ENCODE measurements around the gene ANKFN1.

DNA sequence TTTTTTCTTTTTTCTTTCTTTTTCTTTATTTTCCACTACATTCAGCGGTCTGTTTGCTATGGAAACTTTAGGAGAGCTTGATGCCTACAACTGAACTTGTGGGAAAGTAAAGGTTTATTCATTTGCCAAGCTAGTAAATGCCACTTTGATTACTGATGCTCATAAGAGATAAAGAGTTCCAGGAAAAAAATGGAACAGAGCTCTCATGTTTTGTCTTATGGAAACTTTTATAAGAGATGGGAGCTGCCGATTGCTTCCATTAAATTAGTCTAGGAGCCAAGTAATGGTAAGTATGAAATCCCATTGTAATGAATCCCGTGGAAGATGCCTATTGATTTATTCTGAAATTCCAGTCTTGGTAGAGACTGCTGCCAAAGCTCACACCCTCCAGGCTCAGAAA is 7.1 kb downstream of the ANKFN1 start:
- TF ChIP-seq CHD4 (IDR thresholded peaks at IDR 0.05) (no peak), POLR2A (IDR thresholded peaks at IDR 0.05; ENCODE audit: low read depth, low read length) (no peak), CHD2 (IDR thresholded peaks at IDR 0.05; ENCODE audit: borderline replicate concordance, low read depth, low read length) (no peak), EGR1 (IDR thresholded peaks at IDR 0.05; ENCODE audit: borderline replicate concordance in 1 of 2, low read depth in 2 of 2, low read length in 2 of 2) (no peak), SMC3 (IDR thresholded peaks at IDR 0.05; ENCODE audit: borderline replicate concordance, low read length) (no peak), NRF1 (conservative IDR thresholded peaks at IDR 0.05; ENCODE audit: low read depth, low read length) (no peak), TAF1 (IDR thresholded peaks at IDR 0.05; ENCODE audit: borderline replicate concordance, low read depth, low read length) (no peak), POLR2AphosphoS5 (IDR thresholded peaks at IDR 0.05; ENCODE audit: low read length) (no peak)
- TF ChIP-seq, protein P1, sequence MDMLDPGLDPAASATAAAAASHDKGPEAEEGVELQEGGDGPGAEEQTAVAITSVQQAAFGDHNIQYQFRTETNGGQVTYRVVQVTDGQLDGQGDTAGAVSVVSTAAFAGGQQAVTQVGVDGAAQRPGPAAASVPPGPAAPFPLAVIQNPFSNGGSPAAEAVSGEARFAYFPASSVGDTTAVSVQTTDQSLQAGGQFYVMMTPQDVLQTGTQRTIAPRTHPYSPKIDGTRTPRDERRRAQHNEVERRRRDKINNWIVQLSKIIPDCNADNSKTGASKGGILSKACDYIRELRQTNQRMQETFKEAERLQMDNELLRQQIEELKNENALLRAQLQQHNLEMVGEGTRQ (IDR thresholded peaks at IDR 0.05; ENCODE audit: borderline replicate concordance, low read depth, low read length) = no peak
- TF ChIP-seq, protein P2, sequence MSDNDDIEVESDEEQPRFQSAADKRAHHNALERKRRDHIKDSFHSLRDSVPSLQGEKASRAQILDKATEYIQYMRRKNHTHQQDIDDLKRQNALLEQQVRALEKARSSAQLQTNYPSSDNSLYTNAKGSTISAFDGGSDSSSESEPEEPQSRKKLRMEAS (IDR thresholded peaks at IDR 0.05; ENCODE audit: low read depth, low read length) = no peak
- TF ChIP-seq, protein P3, sequence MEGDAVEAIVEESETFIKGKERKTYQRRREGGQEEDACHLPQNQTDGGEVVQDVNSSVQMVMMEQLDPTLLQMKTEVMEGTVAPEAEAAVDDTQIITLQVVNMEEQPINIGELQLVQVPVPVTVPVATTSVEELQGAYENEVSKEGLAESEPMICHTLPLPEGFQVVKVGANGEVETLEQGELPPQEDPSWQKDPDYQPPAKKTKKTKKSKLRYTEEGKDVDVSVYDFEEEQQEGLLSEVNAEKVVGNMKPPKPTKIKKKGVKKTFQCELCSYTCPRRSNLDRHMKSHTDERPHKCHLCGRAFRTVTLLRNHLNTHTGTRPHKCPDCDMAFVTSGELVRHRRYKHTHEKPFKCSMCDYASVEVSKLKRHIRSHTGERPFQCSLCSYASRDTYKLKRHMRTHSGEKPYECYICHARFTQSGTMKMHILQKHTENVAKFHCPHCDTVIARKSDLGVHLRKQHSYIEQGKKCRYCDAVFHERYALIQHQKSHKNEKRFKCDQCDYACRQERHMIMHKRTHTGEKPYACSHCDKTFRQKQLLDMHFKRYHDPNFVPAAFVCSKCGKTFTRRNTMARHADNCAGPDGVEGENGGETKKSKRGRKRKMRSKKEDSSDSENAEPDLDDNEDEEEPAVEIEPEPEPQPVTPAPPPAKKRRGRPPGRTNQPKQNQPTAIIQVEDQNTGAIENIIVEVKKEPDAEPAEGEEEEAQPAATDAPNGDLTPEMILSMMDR (IDR thresholded peaks at IDR 0.05 in 2 of 3, conservative IDR thresholded peaks at IDR 0.05 in 1 of 3; ENCODE audit: control insufficient read depth in 2 of 3, extremely low read depth in 1 of 3, insufficient read depth in 1 of 3, low read depth in 3 of 3, low read length in 3 of 3) = no peak
